Astrocyte of the spinal cord (primary cell): ENCODE data around the gene LIPF.

Experiments
- DNase-seq: peaks from one replicate; pipeline ENCODE4 v3.0.0; 2011; ENCODE audit warnings: low read depth, low spot score
- H3K4me3 ChIP-seq: 2 replicates; pipeline ENCODE4 v1.5.1; 2011; ENCODE audit warnings: low read depth, mild to moderate bottlenecking, low read length, moderate library complexity
- in situ Hi-C: cut with HindIII; loops from 2 replicates; pipeline ENCODE4 v1.10.0; 2017; ENCODE audit warnings: low sequenced_read_pairs
- TF ChIP-seq, protein P1 (sequence below): IDR thresholded peaks from 2 replicates; pipeline ENCODE4 v1.5.1; 2012; ENCODE audit warnings: low read depth, mild to moderate bottlenecking, low read length, inconsistent platforms

LIPF gene, protein sequence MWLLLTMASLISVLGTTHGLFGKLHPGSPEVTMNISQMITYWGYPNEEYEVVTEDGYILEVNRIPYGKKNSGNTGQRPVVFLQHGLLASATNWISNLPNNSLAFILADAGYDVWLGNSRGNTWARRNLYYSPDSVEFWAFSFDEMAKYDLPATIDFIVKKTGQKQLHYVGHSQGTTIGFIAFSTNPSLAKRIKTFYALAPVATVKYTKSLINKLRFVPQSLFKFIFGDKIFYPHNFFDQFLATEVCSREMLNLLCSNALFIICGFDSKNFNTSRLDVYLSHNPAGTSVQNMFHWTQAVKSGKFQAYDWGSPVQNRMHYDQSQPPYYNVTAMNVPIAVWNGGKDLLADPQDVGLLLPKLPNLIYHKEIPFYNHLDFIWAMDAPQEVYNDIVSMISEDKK

DNA sequence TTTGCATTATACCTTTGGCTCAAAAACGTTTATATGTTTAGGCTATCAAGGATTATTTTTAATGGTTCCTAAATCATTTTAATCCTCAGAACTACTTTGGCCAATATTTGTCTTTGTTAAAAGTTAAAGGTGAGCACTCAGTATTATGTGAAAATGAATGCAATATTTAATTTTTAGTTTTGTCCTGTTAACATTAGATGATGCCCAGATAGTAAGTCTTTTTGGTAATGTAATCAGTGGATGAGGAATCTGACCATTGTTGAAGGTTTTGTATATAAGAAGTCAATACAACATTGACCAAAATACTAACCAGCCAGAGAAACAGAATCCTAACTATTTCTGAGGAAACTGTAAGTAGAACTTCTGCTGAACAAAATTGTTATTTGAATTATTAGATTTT lies at the start of gene LIPF:
Gene LIPF, plus strand, starts transcription at position 301 of the 400 bp plus-strand sequence. CDS start 2,856 bp downstream, outside the sequence.
- no peak for DNase-seq
- in situ Hi-C loops: no loop called here
- TF ChIP-seq, protein P1, sequence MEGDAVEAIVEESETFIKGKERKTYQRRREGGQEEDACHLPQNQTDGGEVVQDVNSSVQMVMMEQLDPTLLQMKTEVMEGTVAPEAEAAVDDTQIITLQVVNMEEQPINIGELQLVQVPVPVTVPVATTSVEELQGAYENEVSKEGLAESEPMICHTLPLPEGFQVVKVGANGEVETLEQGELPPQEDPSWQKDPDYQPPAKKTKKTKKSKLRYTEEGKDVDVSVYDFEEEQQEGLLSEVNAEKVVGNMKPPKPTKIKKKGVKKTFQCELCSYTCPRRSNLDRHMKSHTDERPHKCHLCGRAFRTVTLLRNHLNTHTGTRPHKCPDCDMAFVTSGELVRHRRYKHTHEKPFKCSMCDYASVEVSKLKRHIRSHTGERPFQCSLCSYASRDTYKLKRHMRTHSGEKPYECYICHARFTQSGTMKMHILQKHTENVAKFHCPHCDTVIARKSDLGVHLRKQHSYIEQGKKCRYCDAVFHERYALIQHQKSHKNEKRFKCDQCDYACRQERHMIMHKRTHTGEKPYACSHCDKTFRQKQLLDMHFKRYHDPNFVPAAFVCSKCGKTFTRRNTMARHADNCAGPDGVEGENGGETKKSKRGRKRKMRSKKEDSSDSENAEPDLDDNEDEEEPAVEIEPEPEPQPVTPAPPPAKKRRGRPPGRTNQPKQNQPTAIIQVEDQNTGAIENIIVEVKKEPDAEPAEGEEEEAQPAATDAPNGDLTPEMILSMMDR: no peak
- H3K4me3 ChIP-seq: no peak within 1 kb of the TSS

DNA sequence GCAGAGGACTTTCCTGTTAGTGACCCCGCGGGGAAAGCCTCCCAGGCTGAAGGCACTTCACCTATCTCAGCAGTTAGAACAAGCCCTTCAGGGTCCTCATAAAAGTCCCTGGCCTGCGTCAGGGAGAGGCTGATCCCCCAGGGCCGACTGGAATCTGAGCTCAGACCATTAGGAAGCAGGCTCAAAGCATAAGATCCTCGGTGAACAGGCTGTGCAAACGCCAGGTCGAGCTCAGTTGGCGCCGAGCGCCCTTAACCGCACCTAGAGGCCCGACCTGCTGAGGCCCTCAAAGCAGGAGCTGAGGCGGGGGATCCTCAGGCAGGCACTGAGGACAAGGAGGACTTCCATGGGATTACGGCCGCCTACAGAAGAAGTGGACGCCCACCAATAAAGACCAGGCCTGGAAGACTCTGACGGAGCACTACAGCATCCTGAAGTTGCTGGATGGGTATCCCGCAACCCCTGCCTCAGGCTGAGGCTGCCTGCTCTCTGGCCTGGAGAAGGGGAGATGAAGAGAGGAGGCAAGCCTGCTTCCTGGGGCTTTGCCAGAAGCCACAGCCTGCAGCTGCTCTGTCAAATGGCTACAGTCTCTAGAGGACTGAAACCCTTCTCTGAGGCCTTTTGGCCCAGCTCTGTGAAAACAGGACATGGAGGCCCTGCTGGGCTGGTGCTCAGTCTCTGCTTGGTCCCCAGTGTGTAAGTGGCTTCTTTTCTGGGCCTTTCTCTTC lies 47.8 kb upstream of the LIPF start:
- in situ Hi-C loops: no loop called here
- no peak overlapping the region for H3K4me3 ChIP-seq
- DNase-seq: no peak
- TF ChIP-seq, protein P1: no peak

DNA sequence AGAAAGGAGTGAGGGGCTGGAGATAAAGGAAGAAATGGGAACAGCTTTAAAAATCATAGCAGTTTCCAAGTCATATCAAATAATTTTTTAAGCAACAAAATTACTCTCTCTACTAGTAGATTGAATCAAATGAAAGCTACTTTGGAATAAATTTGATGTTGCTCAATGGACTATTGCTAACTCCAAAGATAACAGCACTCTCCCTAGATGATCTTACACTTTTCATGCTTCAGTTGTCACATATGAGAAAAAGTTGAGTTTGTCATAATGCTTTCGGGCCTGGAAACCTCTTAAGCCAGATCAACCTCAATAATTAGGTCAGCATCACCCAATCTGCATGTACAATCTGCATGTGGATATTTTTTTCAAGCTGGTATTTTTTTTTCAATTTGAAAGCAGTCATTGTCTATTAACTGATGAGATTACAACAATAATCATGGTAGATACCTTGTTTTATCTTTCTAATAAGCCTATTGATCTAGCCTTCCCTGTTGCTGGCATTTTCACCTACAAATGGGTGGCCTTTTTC lies 46.4 kb upstream of the LIPF start:
- in situ Hi-C loops: no loop called here
- DNase-seq: no peak
- H3K4me3 ChIP-seq: no peak overlapping the region
- TF ChIP-seq, protein P1: no peak

DNA sequence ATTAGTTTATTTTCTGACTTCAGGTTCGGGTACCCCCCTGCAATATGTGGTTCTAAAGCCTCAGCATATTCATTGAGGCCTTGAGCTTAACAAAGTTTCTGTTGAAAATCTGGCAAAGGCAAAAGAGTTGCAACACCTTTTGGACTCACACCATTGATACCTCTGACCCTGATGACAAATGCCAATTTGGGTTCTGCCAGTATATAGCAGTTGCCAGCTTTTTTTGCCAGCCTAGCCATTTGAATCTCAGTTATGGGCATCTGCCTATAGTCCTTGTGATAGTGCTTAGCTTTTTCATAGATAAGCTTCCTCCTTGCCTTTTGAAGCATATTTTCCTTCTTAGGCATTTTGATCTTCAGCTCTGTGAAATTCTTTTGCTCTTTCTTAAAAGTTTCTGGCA lies 45.7 kb upstream of the LIPF start:
- no peak for DNase-seq
- H3K4me3 ChIP-seq: no peak overlapping the region
- TF ChIP-seq, protein P1: no peak
- in situ Hi-C loops: no loop called here

DNA sequence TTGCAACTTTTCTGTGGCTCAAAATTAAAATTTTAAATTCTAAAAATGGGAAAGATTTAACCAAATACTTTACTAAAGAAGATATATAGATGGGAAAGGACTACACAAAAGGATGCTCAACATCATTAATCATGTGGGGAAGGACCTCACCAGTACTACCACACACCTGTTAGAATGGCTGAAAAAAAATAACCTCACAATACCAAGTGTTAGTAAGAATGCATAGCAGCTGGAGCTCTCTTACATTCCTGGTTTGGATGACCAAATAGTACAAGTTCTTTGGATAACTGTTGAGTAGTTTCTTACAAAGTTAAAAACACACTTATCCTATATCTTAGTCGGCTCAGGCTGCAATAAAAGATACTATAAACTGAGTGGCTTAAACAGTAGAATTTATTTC lies 43.8 kb upstream of the LIPF start:
- in situ Hi-C loops: no loop called here
- TF ChIP-seq, protein P1: no peak
- no peak for DNase-seq
- no peak overlapping the region for H3K4me3 ChIP-seq

DNA sequence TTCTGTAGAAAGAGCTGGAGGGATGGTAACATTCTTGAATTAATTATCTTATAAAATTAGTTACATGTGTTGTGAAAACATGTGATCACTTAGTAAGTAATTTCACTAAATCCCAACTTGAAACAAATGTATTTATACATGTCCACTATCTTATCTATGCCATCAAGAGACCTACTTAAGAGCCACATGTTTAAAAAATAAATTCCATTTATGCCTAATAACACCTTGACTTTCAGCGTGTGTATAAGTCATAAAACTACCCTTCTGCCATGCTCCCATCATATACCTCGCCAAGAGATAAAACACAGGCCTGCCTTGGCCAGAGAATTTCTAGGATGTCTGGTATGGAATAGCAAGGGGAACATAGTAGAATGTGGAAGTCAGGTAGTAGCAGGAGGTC lies 40.4 kb upstream of the LIPF start:
- in situ Hi-C loops: no loop called here
- TF ChIP-seq, protein P1: no peak
- DNase-seq: no peak
- H3K4me3 ChIP-seq: no peak overlapping the region
